ENCODE measurements around the gene TMEM79.

TMEM79 gene

GRCh38 chr1:156263288-156263655 lies 20.9 kb upstream of the TMEM79 start:
- DNase-seq = no peak

DNA sequence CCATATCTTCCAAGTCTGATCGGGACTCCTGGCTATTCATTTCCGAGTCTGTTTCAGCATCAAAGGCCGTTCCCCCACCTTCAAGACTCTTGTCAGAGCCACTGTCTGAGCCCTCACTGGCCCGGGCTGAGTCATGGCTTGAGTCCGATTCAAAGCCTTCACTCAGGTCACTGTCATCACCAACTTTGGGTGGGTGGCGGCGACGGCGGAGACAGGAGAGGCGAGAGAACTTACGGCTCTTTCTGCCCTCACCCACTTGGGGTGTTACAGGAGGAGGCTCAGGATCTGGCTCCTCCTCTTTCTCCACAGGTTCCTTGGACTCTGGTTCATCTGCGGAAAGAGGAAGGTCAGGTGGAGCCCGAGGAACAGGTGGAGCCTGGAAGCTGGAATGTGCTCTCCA lies 18.1 kb upstream of the TMEM79 start:
- no peak for DNase-seq

DNA sequence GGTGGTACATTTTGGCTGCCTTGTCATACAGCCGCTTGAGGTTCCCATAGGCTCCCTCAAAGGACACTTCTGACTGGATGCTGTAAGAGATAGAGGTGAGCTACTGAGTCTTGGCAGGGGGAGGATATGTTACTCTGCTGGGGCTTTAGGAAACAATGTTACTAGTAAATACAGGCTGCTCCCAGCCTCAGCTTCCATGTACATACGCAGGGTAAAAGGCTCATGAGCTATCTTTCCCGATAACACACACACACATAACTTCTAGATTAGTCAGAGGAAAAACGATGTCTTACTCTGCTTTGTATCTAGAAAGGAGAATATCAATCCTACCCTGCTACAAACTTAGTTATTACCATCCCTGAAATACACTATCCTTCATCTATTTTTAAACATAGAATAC lies 15.8 kb upstream of the TMEM79 start:
- DNase-seq = no peak

DNA sequence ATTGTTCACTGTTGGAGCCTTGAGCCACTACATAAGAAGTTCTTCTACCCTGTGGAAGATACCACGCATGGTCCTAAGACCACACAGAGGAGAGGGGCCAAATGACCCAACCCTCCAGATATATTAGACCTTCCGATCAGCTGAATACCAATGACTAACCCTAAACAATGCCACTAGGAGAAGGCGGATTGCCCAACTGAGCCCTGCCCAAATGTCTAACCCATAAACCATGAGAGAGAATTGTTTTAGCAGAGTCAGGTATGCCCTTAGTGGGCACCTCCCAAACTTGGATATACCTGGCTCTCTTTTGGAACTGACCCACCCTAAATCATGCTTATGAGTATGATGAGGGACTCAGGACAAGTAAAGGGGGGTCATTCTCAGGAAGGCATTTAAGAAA lies 13.8 kb upstream of the TMEM79 start:
- DNase-seq = no peak

DNA sequence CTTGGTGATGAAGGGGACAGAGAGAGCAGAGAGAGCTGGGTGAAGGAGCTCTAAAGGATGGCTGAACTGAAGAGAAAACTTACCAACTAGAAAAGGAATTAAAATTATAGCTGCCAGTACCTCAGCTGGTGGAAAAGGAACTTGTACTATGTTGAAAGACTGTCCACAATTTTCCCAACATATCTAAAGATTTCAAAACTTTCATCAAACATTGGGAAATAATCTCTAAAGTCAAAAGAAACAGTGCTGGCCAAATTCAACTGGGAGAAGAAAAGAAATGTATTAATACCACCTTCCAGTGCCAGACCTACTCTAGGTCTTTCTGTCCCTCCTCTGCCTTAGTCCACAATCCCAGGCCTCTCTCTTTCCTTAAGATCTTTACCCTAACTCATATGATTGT lies 7.6 kb upstream of the TMEM79 start:
- DNase-seq = no peak

GRCh38 chr1:156276966-156277381 lies 7.2 kb upstream of the TMEM79 start:
- no peak for DNase-seq

DNA sequence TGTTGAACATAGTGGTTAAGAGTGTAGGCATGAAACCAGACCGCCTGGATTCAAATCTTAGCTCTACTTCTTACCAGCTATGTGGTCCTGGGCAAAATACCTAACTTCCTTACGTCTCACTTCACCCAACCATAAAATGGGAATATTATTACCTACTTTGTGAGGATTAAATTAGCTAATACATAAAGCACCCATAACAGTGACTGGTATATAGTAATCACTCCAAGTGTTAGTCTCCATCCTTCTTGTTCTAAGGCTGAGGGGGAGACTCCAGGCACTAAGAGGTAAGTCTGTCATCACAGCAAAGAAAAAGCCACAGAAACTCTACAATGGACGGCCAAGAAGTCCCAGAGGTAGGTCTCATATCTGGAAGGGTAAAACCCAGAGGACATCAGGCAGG lies 4.3 kb upstream of the TMEM79 start:
- no peak for DNase-seq

DNA sequence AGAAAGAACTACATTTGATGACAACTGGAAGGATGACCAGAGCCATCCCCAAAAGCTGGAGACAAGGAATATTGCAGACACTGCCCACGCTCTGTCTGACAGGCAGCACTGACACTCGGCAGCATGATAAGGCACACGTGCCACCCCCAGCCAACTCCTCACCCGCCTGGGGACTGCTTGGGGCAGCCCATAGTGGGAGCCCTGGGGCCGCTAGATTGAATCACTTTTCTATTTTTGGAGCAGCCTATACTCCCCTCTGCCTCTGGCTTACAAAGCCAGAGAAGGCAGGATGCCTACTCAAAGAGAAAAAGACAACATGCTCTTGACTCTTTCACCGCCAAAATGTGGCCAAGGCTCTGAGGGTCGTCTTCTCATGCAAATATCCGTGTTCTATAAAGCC lies 2.8 kb upstream of the TMEM79 start:
- DNase-seq = no peak

DNA sequence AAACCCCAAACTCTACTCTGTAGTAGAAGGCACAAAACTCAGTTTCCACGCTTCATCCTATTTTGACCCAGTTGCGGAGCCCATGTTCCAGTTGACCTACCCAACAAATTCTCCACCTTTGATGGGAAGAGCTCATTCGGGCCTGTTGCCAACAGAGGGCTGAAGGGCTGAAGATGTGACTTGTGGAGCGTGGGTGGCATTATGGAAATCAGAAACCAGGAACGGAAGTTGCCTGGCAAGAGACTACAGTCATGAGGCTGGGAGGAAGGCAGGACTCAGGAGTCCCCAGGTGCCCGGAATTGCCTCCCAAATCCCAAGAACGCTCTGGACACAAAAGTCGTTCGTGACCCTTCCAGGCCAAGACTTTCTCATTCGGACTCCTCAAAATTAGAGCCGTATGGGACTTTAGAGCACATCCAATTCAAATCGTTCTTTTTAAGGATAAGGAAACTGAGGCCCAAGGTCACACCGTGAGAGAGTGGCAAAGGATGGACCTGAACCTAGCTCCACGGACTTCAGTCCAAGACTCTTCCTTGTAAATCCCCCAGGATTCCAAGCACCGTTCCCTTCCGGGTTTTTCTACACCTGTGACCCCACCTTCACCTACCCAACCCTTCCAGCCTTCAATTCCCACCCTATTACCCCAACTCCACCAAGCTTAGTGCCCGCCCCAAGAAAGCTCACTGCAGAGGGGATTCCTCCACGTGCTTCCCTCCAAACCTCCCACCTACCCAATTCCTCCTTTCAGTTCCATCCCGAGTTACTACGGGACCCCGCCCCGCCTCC lies 2.2 kb upstream of the TMEM79 start:
- DNase-seq = no peak

GRCh38 chr1:156282479-156283222 lies 1.5 kb upstream of the TMEM79 start, which contains the start of gene SMG5:
SMG5 (minus strand) TSS chr1:156282825; CDS start chr1:156282680, 145 bp downstream.
- peak; percentile 83 for DNase-seq

DNA sequence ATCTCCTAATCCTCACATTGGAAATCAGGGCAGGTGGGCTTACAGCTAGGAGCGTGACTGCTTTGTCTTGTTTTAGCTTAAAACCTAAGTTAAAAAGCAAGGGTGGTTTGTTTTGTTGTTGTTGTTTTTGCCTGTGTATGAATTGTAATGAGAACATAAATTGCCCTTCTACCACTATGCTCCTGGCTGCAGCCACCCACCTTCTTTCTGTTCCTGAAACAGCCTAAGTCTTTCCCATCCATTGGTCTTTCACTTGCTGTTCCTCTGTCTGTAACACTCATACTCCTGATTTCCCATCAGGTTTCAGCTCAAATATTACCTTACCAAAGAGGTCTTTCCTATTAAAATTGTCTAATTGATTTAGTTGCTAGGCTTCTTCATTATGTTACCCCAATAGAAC lies 604 bp upstream of the TMEM79 start:
- no peak for DNase-seq

DNA sequence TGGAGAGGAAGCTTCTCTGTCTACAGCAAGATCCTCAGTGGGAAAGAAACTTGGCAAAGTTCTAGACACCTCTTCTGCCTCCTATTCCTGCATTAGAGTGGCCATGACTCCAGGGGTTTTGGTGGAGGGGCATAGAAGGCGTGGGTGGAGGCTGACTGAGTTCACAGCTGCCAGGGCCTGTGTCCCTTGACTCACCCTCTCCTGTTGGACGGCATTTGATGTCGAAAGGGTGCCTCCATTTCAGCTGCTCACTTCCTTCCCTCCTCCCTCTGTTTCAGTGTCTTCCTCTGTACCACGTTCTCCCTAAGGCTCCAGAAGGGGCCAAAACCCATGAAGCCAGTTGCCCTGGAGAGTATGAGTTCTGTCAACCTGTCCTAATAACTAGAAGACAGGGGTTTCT lies 632 bp downstream of the TMEM79 start:
- no peak for DNase-seq

GRCh38 chr1:156285437-156285836 lies 1.3 kb downstream of the TMEM79 start:
- no peak for DNase-seq

DNA sequence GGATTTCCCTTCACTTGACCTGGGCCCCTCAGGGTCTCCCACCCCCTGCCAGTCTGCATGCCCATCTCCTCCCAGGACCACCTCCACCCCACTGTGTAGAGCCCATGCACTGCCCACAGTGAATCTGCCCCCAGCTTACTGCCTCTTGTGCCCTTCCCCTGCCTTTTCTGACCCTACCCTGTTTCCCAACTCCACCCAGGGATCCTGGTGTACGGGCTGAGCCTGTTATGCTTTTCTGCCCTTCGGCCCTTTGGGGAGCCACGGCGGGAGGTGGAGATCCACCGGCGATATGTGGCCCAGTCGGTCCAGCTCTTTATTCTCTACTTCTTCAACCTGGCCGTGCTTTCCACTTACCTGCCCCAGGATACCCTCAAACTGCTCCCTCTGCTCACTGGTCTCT lies 1.9 kb downstream of the TMEM79 start:
- no peak for DNase-seq

GRCh38 chr1:156289857-156290256 lies 5.7 kb downstream of the TMEM79 start:
- DNase-seq = no peak

- no peak for DNase-seq
Measured at GRCh38 chr1:156291226-156292061, 7.3 kb downstream of the TMEM79 start.

DNA sequence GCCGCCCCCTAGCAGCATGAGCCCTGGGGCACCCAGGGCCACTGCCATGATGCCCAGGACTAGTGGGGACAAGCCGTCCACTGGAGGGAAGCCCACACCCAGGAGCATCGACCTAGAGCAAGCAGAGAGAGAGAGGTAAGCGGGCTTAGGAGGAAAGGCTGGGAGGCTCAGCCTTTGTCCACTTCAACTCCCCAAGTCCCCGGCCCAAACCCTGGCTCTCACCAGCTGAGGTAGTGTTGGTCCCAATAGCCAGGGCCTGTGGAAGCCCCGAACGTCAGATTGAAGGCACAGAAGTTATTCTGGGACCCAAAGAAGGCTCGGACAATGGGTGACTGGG lies 8.9 kb downstream of the TMEM79 start:
- DNase-seq = no peak

DNA sequence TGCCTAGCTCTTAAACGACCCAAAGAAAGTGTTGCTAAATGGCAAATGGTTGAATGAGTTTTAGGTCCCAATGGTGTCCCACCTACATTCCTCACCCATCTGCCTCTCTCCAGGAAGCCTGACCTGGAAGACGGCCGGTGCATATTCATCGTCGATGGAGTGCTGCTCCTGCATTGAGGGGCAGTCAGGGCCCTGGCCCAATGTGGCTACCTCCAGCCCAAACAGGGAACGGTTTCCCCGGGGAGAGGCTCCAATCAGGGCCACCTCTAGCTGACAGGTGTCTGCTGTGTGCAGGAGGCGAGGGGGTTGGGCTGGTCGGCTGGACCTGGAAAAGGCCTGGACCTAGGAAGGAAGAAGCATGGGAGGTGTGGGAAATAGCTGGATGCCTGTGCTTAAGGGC lies 9.8 kb downstream of the TMEM79 start:
- DNase-seq = no peak

GRCh38 chr1:156295391-156295947 lies 11.3 kb downstream of the TMEM79 start, which contains the start of gene GLMP:
GLMP (minus strand) TSS chr1:156295679; CDS start chr1:156295645, 34 bp downstream.
- no peak for DNase-seq

DNA sequence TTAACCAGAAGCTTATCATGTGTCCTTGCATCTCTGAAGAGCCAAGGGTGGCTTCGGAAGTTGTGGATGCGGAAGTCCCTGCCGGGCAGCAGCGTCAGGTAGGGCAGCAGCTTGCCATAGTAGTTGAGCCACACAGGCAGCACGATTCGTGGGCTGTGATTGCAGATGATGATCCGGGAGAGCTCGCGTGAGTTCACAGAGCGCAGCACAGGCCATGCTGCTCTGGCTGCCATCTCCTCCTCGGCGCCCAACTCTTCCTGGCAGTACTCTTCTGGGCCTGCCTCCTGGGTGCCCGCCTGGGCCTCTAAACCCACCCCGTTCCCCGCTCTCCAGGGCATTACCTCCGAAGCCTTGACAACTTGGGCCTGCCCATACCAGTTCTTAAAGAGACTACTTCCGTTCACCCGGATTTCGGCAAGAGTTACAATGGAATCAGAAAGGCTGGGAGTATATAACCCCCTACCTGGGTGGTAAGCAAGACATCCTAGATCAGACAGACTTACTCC lies 14.8 kb downstream of the TMEM79 start, which contains the start of gene VHLL:
TSS of gene VHLL (minus strand) at position 456 of the 506 bp plus-strand sequence. CDS start at position 338, 118 bp downstream.
- DNase-seq = no peak

DNA sequence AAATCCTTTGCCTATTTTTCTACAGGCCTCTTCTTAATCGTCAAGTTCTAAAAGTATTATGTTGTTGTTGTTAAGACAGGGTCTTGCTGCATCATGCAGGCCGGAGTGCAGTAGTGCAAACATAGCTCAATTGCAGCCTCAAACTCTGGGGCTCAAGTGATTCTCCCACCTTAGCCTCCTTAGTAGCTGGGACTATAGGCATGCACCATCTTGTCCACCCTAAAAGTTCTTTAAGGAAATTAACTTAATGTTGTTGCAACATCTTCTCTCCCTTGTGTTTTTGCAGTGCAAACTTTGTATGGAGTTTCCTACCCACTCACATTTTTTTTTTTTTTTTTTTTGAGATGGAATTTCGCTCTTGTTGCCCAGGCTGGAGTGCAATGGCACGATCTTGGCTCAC lies 19.1 kb downstream of the TMEM79 start:
- no peak for DNase-seq

GRCh38 chr1:156305215-156305614 lies 21.1 kb downstream of the TMEM79 start:
- DNase-seq = no peak

- no peak for DNase-seq
Measured at GRCh38 chr1:156308078-156308477, 24.0 kb downstream of the TMEM79 start.

Data from activated gamma-delta T cell (primary cell).